Neutrophil (primary cell): ENCODE results near the gene SMAD4.

Source experiments
- H3K27ac ChIP-seq: fragments of 200-600 bp; sonication (generic); 2 replicates; pipeline ENCODE4 v1.5.1; 2016; ENCODE audit warnings: mild to moderate bottlenecking, moderate library complexity
- H3K27me3 ChIP-seq: fragments of 200-600 bp; sonication (generic); 2 replicates; pipeline ENCODE4 v1.6.0; 2016; ENCODE audit warnings: mild to moderate bottlenecking
- H3K36me3 ChIP-seq: fragments of 200-600 bp; sonication (generic); 2 replicates; pipeline ENCODE4 v1.5.1; 2017
- H3K4me1 ChIP-seq, 2 experiments: fragments of 200-600 bp in 1 of 2; sonication (generic) in 1 of 2; 1 replicate in 1 of 2; 2 replicates in 1 of 2; pipeline versions ENCODE4 v1.5.1 to v1.6.1; 2013 to 2016; ENCODE audit warnings: low read depth in 1 of 2, low read length in 1 of 2, mild to moderate bottlenecking in 1 of 2, moderate library complexity in 1 of 2; ENCODE audit not compliant: control insufficient read depth in 1 of 2, insufficient read depth in 1 of 2
- H3K4me3 ChIP-seq, 2 experiments: fragments of 200-600 bp in 1 of 2; sonication (generic) in 1 of 2; 1 replicate in 1 of 2; 2 replicates in 1 of 2; pipeline ENCODE4 v1.5.1; 2013 to 2016; ENCODE audit warnings: low read depth in 1 of 2, low read length in 1 of 2, mild to moderate bottlenecking in 1 of 2, moderate library complexity in 1 of 2
- H3K9me3 ChIP-seq: fragments of 200-600 bp; sonication (generic); 2 replicates; pipeline ENCODE4 v1.5.1; 2016
- CTCF ChIP-seq: fragments of 200-600 bp; sonication (generic); IDR thresholded peaks from 2 replicates; pipeline ENCODE4 v1.5.1; 2016; ENCODE audit warnings: antibody characterized with exemption

The SMAD4 gene

GRCh38 chr18:51025512-51025911 is 4.5 kb upstream of the SMAD4 start:
- H3K4me1 ChIP-seq = peaks cover 9 to 13% of the 10 kb centered on the region in 2 experiments
- H3K4me3 ChIP-seq = no peak overlapping the region
- no peaks in the 10 kb centered on the region for H3K9me3 ChIP-seq
- no peak overlapping the region for H3K27ac ChIP-seq
- no peaks in the 10 kb centered on the region for H3K36me3 ChIP-seq
- H3K27me3 ChIP-seq = no peaks in the 10 kb centered on the region
- no peak for TF ChIP-seq CTCF

- H3K36me3 ChIP-seq = peaks cover 2% of the 10 kb centered on the region
- no peak for TF ChIP-seq CTCF
- peaks cover 28 to 31% of the 10 kb centered on the region in 2 experiments for H3K4me1 ChIP-seq
Measured at GRCh38 chr18:51028201-51028805, 1.7 kb upstream of the SMAD4 start.

GRCh38 chr18:51029378-51029693 is 677 bp upstream of the SMAD4 start:
- Histone ChIP-seq H3K27me3 (no peaks in the 10 kb centered on the region), H3K27ac (peak overlapping the region; percentile 99), H3K9me3 (no peaks in the 10 kb centered on the region), H3K36me3 (peaks cover 4% of the 10 kb centered on the region), H3K4me1 (peaks cover 28 to 31% of the 10 kb centered on the region in 2 experiments), H3K4me3 (peak overlapping the region; percentile 76 to 78)
- TF ChIP-seq CTCF = no peak

More at GRCh38 chr18:51028201-51028805, 1.7 kb upstream of the SMAD4 start:
- H3K9me3 ChIP-seq = no peaks in the 10 kb centered on the region
- H3K4me3 ChIP-seq = no peak overlapping the region
- H3K27ac ChIP-seq = no peak overlapping the region
- H3K27me3 ChIP-seq = no peaks in the 10 kb centered on the region

GRCh38 chr18:51030537-51031258 is 685 bp downstream of the SMAD4 start:
- Histone ChIP-seq H3K27ac (peak overlapping the region; percentile 99), H3K9me3 (no peaks in the 10 kb centered on the region), H3K27me3 (no peaks in the 10 kb centered on the region), H3K4me3 (peak overlapping the region; percentile 76 to 78), H3K4me1 (peaks cover 30 to 37% of the 10 kb centered on the region in 2 experiments), H3K36me3 (peaks cover 4% of the 10 kb centered on the region)
- peak; percentile 16 for TF ChIP-seq CTCF

- Histone ChIP-seq H3K4me1 (peaks cover 30 to 48% of the 10 kb centered on the region in 2 experiments), H3K4me3 (no peak overlapping the region), H3K27me3 (no peaks in the 10 kb centered on the region), H3K36me3 (peaks cover 4% of the 10 kb centered on the region), H3K27ac (no peak overlapping the region), H3K9me3 (no peaks in the 10 kb centered on the region)
- no peak for TF ChIP-seq CTCF
Measured at GRCh38 chr18:51032193-51032592, 2.2 kb downstream of the SMAD4 start.
